ENCODE measurements around the gene PPP2R5E. TPM values are rescaled to one million over a fixed set of nuclear protein-coding genes. Genes with fewer than 3 reads are reported as not detected.

Gene PPP2R5E
- total and polyA plus RNA-seq, 2 of the 8 experiments (the other 6 are each of a cell fraction or from before 2014, with no cell fraction given): 6.8 to 64.6 TPM

DNA sequence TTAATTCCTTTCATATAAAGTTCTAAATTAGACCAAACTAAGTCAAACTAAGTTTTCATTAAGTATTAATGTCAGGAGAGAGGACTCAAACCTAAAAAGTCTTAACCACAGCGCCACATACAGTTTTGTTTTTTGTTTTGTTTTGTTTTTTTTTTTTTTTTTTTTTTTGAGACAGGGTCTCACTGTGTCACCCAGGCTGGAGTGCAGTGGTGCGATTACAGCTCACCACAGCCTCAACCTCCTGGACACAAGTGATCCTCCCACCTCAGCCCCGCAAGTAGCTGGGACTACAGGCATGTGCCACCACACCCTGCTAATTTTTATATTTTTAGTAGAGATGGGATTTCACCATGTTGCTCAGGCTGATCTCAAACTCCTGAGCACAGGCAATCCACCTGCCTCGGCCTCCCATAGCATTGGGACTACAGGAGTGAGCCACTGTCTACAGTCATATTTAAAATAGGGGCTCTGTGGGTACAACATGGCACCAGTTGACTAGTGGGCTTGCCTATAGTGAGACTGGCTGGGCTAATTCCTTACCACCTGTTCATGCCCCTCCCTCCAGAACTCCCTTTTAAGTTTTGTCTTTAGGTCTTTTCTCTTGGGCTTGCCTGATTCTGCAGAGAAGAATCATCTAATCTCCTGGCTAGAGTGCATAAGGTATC, 110.2 kb downstream of the PPP2R5E start (continued):
- TF ChIP-seq, protein P1, sequence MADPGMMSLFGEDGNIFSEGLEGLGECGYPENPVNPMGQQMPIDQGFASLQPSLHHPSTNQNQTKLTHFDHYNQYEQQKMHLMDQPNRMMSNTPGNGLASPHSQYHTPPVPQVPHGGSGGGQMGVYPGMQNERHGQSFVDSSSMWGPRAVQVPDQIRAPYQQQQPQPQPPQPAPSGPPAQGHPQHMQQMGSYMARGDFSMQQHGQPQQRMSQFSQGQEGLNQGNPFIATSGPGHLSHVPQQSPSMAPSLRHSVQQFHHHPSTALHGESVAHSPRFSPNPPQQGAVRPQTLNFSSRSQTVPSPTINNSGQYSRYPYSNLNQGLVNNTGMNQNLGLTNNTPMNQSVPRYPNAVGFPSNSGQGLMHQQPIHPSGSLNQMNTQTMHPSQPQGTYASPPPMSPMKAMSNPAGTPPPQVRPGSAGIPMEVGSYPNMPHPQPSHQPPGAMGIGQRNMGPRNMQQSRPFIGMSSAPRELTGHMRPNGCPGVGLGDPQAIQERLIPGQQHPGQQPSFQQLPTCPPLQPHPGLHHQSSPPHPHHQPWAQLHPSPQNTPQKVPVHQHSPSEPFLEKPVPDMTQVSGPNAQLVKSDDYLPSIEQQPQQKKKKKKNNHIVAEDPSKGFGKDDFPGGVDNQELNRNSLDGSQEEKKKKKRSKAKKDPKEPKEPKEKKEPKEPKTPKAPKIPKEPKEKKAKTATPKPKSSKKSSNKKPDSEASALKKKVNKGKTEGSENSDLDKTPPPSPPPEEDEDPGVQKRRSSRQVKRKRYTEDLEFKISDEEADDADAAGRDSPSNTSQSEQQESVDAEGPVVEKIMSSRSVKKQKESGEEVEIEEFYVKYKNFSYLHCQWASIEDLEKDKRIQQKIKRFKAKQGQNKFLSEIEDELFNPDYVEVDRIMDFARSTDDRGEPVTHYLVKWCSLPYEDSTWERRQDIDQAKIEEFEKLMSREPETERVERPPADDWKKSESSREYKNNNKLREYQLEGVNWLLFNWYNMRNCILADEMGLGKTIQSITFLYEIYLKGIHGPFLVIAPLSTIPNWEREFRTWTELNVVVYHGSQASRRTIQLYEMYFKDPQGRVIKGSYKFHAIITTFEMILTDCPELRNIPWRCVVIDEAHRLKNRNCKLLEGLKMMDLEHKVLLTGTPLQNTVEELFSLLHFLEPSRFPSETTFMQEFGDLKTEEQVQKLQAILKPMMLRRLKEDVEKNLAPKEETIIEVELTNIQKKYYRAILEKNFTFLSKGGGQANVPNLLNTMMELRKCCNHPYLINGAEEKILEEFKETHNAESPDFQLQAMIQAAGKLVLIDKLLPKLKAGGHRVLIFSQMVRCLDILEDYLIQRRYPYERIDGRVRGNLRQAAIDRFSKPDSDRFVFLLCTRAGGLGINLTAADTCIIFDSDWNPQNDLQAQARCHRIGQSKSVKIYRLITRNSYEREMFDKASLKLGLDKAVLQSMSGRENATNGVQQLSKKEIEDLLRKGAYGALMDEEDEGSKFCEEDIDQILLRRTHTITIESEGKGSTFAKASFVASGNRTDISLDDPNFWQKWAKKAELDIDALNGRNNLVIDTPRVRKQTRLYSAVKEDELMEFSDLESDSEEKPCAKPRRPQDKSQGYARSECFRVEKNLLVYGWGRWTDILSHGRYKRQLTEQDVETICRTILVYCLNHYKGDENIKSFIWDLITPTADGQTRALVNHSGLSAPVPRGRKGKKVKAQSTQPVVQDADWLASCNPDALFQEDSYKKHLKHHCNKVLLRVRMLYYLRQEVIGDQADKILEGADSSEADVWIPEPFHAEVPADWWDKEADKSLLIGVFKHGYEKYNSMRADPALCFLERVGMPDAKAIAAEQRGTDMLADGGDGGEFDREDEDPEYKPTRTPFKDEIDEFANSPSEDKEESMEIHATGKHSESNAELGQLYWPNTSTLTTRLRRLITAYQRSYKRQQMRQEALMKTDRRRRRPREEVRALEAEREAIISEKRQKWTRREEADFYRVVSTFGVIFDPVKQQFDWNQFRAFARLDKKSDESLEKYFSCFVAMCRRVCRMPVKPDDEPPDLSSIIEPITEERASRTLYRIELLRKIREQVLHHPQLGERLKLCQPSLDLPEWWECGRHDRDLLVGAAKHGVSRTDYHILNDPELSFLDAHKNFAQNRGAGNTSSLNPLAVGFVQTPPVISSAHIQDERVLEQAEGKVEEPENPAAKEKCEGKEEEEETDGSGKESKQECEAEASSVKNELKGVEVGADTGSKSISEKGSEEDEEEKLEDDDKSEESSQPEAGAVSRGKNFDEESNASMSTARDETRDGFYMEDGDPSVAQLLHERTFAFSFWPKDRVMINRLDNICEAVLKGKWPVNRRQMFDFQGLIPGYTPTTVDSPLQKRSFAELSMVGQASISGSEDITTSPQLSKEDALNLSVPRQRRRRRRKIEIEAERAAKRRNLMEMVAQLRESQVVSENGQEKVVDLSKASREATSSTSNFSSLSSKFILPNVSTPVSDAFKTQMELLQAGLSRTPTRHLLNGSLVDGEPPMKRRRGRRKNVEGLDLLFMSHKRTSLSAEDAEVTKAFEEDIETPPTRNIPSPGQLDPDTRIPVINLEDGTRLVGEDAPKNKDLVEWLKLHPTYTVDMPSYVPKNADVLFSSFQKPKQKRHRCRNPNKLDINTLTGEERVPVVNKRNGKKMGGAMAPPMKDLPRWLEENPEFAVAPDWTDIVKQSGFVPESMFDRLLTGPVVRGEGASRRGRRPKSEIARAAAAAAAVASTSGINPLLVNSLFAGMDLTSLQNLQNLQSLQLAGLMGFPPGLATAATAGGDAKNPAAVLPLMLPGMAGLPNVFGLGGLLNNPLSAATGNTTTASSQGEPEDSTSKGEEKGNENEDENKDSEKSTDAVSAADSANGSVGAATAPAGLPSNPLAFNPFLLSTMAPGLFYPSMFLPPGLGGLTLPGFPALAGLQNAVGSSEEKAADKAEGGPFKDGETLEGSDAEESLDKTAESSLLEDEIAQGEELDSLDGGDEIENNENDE (IDR thresholded peaks at IDR 0.05; ENCODE audit: insufficient replicate concordance, low read length): no peak
- TF ChIP-seq, protein P2, sequence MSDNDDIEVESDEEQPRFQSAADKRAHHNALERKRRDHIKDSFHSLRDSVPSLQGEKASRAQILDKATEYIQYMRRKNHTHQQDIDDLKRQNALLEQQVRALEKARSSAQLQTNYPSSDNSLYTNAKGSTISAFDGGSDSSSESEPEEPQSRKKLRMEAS (IDR thresholded peaks at IDR 0.05): no peak
- no peak for TF ChIP-seq YY1 (IDR thresholded peaks at IDR 0.05; ENCODE audit: low read depth, low read length)

Measured in H1 (cell line).